Gastrocnemius medialis (tissue), 4 donors: ENCODE results near the gene TUBB. TPM values are rescaled to one million over a fixed set of nuclear protein-coding genes. Genes with fewer than 3 reads are reported as not detected.

ENCODE experiments used
- ATAC-seq, 2 donors: fragments of 150-250 bp; one replicate each; pipeline ENCODE4 v1.9.1; 2016
- DNase-seq, 2 donors: peaks; one replicate each; pipeline ENCODE4 v3.0.0-alpha.2; 2019
- H3K27ac ChIP-seq, 4 donors: fragments of 200-600 bp; sonication (generic); 1 replicate in 1 of 4; 2 replicates in 3 of 4; pipeline ENCODE4 v1.5.1; 2016 to 2018; ENCODE audit warnings: mild to moderate bottlenecking in 2 of 4, moderate library complexity in 1 of 4
- H3K27me3 ChIP-seq, 3 donors: fragments of 200-600 bp; sonication (generic) in 2 of 3; 1 replicate in 1 of 3; 2 replicates in 2 of 3; pipeline versions ENCODE4 v1.5.1 to v1.6.0; 2016 to 2019; ENCODE audit warnings: mild to moderate bottlenecking in 1 of 3, moderate library complexity in 1 of 3
- H3K36me3 ChIP-seq, 2 donors: fragments of 200-600 bp; sonication (generic) in 1 of 2; one replicate each; pipeline ENCODE4 v1.5.1; 2017 to 2018
- H3K4me1 ChIP-seq, 2 donors: fragments of 200-600 bp; sonication (generic) in 1 of 2; one replicate each; pipeline ENCODE4 v1.5.1; 2016 to 2017; ENCODE audit warnings: mild to moderate bottlenecking in 2 of 2
- H3K4me3 ChIP-seq, 4 donors: fragments of 200-600 bp; sonication (generic) in 3 of 4; 1 replicate in 1 of 4; 2 replicates in 3 of 4; pipeline ENCODE4 v1.5.1; 2016 to 2019; ENCODE audit warnings: mild to moderate bottlenecking in 2 of 4
- H3K9me3 ChIP-seq, 3 donors: fragments of 200-600 bp; sonication (generic) in 2 of 3; 1 replicate in 1 of 3; 2 replicates in 2 of 3; pipeline ENCODE4 v1.5.1; 2016 to 2019
- CTCF ChIP-seq, 5 experiments: fragments of 450-650 bp in 3 of 5; fragments of 200-600 bp in 2 of 5; sonication (generic) in 2 of 5; IDR thresholded peaks in 4 of 5; conservative IDR thresholded peaks in 1 of 5; 1 replicate in 4 of 5; 2 replicates in 1 of 5; pipeline ENCODE4 v1.5.1; 2016 to 2019; ENCODE audit warnings: antibody characterized with exemption in 5 of 5, mild to moderate bottlenecking in 3 of 5, moderate library complexity in 3 of 5
- POLR2A ChIP-seq, 2 donors: fragments of 450-650 bp; IDR thresholded peaks; one replicate each; pipeline ENCODE4 v1.6.1; 2017; ENCODE audit warnings: antibody characterized with exemption in 2 of 2, mild to moderate bottlenecking in 2 of 2, moderate library complexity in 2 of 2
- in situ Hi-C, 4 donors: fragments of 200-750 bp; cut with MboI; loops; one replicate each; pipeline versions ENCODE4 v1.15.0 to v1.8.0; 2017; ENCODE audit warnings: low sequenced_read_pairs in 4 of 4
- intact Hi-C: fragments of 100-400 bp; cut with DNase I; formaldehyde crosslinking; loops from one replicate; pipeline ENCODE4 v1.15.1; 2023; ENCODE audit warnings: low total_unique reads
- total RNA-seq, 4 donors: library from RNA; depleted of rRNA; stranded (reverse); fragments of >200 nt; gene quantifications; one replicate each; pipeline versions ENCODE4 v1.1.0 to v1.2.3, GENCODE V29; 2016

Gene TUBB
- total RNA-seq, 4 donors from 2014 or later = 79.7 to 294 (median 193) TPM

GRCh38 chr6:30682143-30683117 lies 37.7 kb upstream of the TUBB start:
- TF ChIP-seq POLR2A (IDR thresholded peaks at IDR 0.05) (peak in 1 of 2 donors; percentile 20), CTCF (IDR thresholded peaks at IDR 0.05 in 4 of 5, conservative IDR thresholded peaks at IDR 0.05 in 1 of 5) (no peak)
- peaks cover 0 to 2% (median 0%) of the 10 kb centered on the region in 3 donors for H3K27me3 ChIP-seq
- ATAC-seq = peak; percentile 4 to 5
- peak; percentile 52 to 76 for DNase-seq
- intact Hi-C loops (no loop called here), in situ Hi-C loops (loop anchor here in 3 of 4 donors (5.0 to 10.0 kb wide), 2 partner anchors 40 to 142 kb away; partner anchors contain the start of gene TUBB (in 3 of the 3))
- H3K9me3 ChIP-seq = no peaks in the 10 kb centered on the region
- H3K36me3 ChIP-seq = peaks cover 0 to 19% of the 10 kb centered on the region in 2 donors
- H3K4me1 ChIP-seq = peaks cover 23 to 24% of the 10 kb centered on the region in 2 donors
- peak overlapping the region; percentile 93 to 99 (median 97) for H3K27ac ChIP-seq
- peak overlapping the region; percentile 67 to 97 (median 96) for H3K4me3 ChIP-seq

GRCh38 chr6:30683183-30683979 lies 36.8 kb upstream of the TUBB start:
- H3K4me3 ChIP-seq = peak overlapping the region; percentile 67 to 97 (median 96)
- intact Hi-C loops (no loop called here), in situ Hi-C loops (loop anchor here in 3 of 4 donors (5.0 to 10.0 kb wide), 2 partner anchors 39 to 141 kb away; partner anchors contain the start of gene TUBB (in 3 of the 3))
- H3K9me3 ChIP-seq = no peaks in the 10 kb centered on the region
- no peak for ATAC-seq
- H3K36me3 ChIP-seq = peaks cover 0 to 9% of the 10 kb centered on the region in 2 donors
- H3K4me1 ChIP-seq = peaks cover 28 to 30% of the 10 kb centered on the region in 2 donors
- peak overlapping the region; percentile 93 to 99 (median 97) for H3K27ac ChIP-seq
- TF ChIP-seq CTCF (IDR thresholded peaks at IDR 0.05 in 4 of 5, conservative IDR thresholded peaks at IDR 0.05 in 1 of 5) = no peak
- TF ChIP-seq POLR2A (IDR thresholded peaks at IDR 0.05) = no peak
- peaks cover 0 to 2% (median 0%) of the 10 kb centered on the region in 3 donors for H3K27me3 ChIP-seq
- DNase-seq = no peak

- Histone ChIP-seq H3K27ac (peak overlapping the region; percentile 93 to 99 (median 97)), H3K4me3 (peak overlapping the region; percentile 67 to 97 (median 96)), H3K9me3 (no peaks in the 10 kb centered on the region), H3K4me1 (peaks cover 34 to 36% of the 10 kb centered on the region in 2 donors), H3K36me3 (peaks cover 0 to 4% of the 10 kb centered on the region in 2 donors), H3K27me3 (peaks cover 0 to 2% (median 0%) of the 10 kb centered on the region in 3 donors)
- no peak for ATAC-seq
- DNase-seq = no peak
- intact Hi-C loops = no loop called here
- TF ChIP-seq POLR2A (IDR thresholded peaks at IDR 0.05) = no peak
- TF ChIP-seq CTCF (IDR thresholded peaks at IDR 0.05 in 4 of 5, conservative IDR thresholded peaks at IDR 0.05 in 1 of 5) = no peak
- in situ Hi-C loops = loop anchor here in 3 of 4 donors (5.0 to 10.0 kb wide), 2 partner anchors 38 to 141 kb away; partner anchors contain the start of gene TUBB (in 3 of the 3)
Observed at GRCh38 chr6:30683980-30684338, 36.2 kb upstream of the TUBB start.
